Kidney (tissue), 14 donors: ENCODE results near the gene WNT5B. TPM values are rescaled to one million over a fixed set of nuclear protein-coding genes. Genes with fewer than 3 reads are reported as not detected.

Experiments used
- DNase-seq, 5 donors: peaks; one replicate each; pipeline ENCODE4 v3.0.0-alpha.2; 2013 to 2020
- FAIRE-seq: peaks from 2 replicates; lab custom pipeline; 2012; peaks lifted over from hg19 to GRCh38; lab: Jason Lieb, UNC
- H3K27ac ChIP-seq, 2 donors: one replicate each; pipeline ENCODE4 v1.7.0; 2013; ENCODE audit warnings: low read depth in 2 of 2, low read length in 2 of 2, inconsistent platforms in 1 of 2
- H3K27me3 ChIP-seq: one replicate; pipeline ENCODE4 v1.7.1; 2013; ENCODE audit warnings: low read length, inconsistent platforms; ENCODE audit not compliant: control insufficient read depth, insufficient read depth
- H3K36me3 ChIP-seq, 3 donors: one replicate each; pipeline versions ENCODE4 v1.7.0 to v1.7.1; 2013; ENCODE audit warnings: low read length in 3 of 3, control low read depth in 1 of 3, inconsistent platforms in 1 of 3; ENCODE audit not compliant: insufficient read depth in 3 of 3, control insufficient read depth in 2 of 3
- H3K4me1 ChIP-seq, 3 donors: one replicate each; pipeline versions ENCODE4 v1.7.0 to v1.7.1; 2013; ENCODE audit warnings: low read length in 3 of 3, inconsistent platforms in 1 of 3, low read depth in 1 of 3; ENCODE audit not compliant: control insufficient read depth in 2 of 3, insufficient read depth in 2 of 3
- H3K4me3 ChIP-seq, 3 donors: one replicate each; pipeline versions ENCODE4 v1.7.0 to v1.8.1; 2013; ENCODE audit warnings: low read length in 3 of 3, control low read depth in 1 of 3, inconsistent platforms in 1 of 3
- H3K9ac ChIP-seq, 3 donors: one replicate each; pipeline versions ENCODE4 v1.7.0 to v1.7.1; 2013; ENCODE audit warnings: low read length in 3 of 3, control low read depth in 1 of 3, inconsistent platforms in 1 of 3
- H3K9me3 ChIP-seq, 3 donors: one replicate each; pipeline versions ENCODE4 v1.7.0 to v1.7.1; 2013; ENCODE audit warnings: low read length in 3 of 3, control low read depth in 1 of 3, inconsistent platforms in 1 of 3; ENCODE audit not compliant: control insufficient read depth in 2 of 3, insufficient read depth in 1 of 3
- intact Hi-C: fragments of 100-400 bp; cut with DNase I; formaldehyde crosslinking; loops from one replicate; pipeline ENCODE4 v1.11.1; 2022
- polyA plus RNA-seq: library from polyadenylated mRNA; stranded (reverse); fragments of 350-450 nt; fragmentation: Illumina TruSeq; extraction: RNeasy Lipid Tissue Mini Kit (QIAGEN cat#74804); gene quantifications from one replicate; pipeline ENCODE4 v1.2.3, GENCODE V29; 2014; ENCODE audit warnings: low read depth, low replicate concordance; ENCODE audit not compliant: insufficient read depth
- total RNA-seq: library from RNA; stranded (reverse); fragmentation: NEBNext Ultra II Directional; extraction: Animal tissue kit (Norgen Biotek cat#: 25700); gene quantifications from one replicate; pipeline ENCODE4 v1.2.1, GENCODE V29; 2021
- TF ChIP-seq, protein P1 (sequence below): IDR thresholded peaks from 3 replicates; pipeline ENCODE4 v1.5.1; 2012; ENCODE audit warnings: mild to moderate bottlenecking, moderate library complexity, borderline replicate concordance; ENCODE audit not compliant: insufficient read depth; ENCODE audit errors: extremely low read depth
- donor health status: control.
- donor health status: control.
- donor health status: control.
- donor health status: control.
- donor health status: control.
- donor health status: DM: yes; HTN: yes; CAD: no.
- donor health status: Normal renal cell carcinoma (clear cell type).

Gene WNT5B
- total and polyA plus RNA-seq, 2 donors from 2014 or later, result 3.4 to 4.8 TPM

DNA sequence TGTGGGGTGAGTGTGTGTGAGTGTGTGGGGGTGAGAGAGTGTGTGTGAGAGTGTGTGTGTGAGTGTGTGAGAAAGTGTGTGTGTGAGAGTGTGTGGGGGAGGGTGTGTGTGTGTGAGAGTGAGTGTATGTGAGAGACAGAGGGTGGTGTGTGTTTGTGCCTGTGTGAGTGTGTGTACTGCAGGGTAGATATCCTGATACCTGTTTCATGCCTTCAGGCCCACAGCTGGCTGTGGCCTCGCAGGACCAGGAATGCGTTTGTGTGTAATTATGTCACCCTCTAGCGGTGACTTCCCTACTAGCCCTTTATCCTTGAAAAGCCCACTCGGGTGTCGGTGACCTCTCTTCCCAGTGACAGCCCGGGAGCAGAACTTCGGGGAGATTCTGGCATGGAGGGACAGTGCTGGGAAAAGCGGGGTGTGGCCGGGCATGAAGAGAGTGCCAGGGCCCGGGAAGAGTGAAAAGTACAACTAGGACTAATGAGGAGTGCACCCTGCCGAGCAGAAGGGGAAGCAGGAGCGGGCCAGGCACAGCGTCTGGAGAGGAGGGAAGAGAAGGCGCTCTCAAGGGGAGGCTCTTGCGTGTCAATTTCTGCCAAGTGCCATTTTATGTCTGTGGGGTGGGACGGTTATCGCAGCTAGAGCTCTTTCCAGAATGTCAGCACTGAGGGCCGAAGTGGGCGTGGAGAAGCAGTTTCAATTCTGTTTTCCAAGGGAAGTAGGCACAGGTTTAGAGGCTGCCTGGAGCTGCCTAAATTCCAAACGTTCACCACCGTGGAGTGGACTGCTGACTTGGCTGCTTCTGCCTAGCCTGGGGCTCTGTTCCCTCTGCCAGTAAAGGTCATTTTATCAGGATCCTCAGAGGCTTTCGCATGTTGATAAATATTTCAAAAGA lies 23.7 kb upstream of the WNT5B start:
- peak; percentile 79 to 95 (median 87) for DNase-seq
- H3K4me1 ChIP-seq, result peaks cover 3 to 10% (median 6%) of the 10 kb centered on the region in 3 donors
- no peaks in the 10 kb centered on the region for H3K9me3 ChIP-seq
- peak overlapping the region; percentile 77 to 94 for H3K27ac ChIP-seq
- no peaks in the 10 kb centered on the region for H3K27me3 ChIP-seq
- peak overlapping the region; percentile 40 to 69 (median 69) for H3K4me3 ChIP-seq
- FAIRE-seq, result no peak
- peak overlapping the region in 2 of 3 donors; percentile 0 to 70 for H3K9ac ChIP-seq
- H3K36me3 ChIP-seq, result no peaks in the 10 kb centered on the region
- intact Hi-C loops, result no loop called here
- TF ChIP-seq, protein P1, sequence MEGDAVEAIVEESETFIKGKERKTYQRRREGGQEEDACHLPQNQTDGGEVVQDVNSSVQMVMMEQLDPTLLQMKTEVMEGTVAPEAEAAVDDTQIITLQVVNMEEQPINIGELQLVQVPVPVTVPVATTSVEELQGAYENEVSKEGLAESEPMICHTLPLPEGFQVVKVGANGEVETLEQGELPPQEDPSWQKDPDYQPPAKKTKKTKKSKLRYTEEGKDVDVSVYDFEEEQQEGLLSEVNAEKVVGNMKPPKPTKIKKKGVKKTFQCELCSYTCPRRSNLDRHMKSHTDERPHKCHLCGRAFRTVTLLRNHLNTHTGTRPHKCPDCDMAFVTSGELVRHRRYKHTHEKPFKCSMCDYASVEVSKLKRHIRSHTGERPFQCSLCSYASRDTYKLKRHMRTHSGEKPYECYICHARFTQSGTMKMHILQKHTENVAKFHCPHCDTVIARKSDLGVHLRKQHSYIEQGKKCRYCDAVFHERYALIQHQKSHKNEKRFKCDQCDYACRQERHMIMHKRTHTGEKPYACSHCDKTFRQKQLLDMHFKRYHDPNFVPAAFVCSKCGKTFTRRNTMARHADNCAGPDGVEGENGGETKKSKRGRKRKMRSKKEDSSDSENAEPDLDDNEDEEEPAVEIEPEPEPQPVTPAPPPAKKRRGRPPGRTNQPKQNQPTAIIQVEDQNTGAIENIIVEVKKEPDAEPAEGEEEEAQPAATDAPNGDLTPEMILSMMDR, result peak; percentile 85

DNA sequence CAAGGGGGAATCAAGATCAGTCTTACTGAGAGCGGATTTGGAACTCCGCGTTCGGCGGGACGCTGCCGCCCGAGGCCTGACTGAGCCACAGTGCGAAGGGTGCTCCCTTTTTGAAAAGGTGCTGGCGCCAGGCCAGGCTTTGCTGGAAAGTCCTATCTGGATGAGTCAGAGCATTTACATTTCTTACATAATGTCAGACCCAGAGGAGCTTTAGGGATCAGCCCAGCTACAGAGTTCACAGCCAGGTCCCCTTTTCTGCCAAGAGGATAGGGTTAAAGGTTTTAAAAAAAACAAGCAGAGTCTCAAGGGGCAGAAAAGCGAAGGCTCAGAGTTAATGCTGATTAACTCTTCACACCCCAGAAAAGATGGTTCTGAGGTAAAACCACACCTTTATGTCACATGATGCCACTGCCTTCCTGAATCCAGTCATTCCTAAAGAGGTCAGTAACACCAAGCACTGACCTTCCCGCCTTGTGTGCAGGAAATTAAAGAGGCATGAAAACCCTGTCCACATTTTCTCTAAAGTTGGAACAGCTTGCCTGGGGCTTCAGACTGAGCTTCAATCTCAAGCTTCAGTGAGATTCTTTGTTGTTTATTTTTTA lies 22.9 kb upstream of the WNT5B start:
- TF ChIP-seq, protein P1, result no peak
- Histone ChIP-seq H3K27me3 (no peaks in the 10 kb centered on the region), H3K27ac (peak overlapping the region; percentile 77 to 94), H3K36me3 (no peaks in the 10 kb centered on the region), H3K9me3 (no peaks in the 10 kb centered on the region), H3K9ac (peak overlapping the region in 2 of 3 donors; percentile 0 to 70), H3K4me3 (peak overlapping the region in 2 of 3 donors; percentile 69), H3K4me1 (peaks cover 3 to 10% (median 6%) of the 10 kb centered on the region in 3 donors)
- intact Hi-C loops, result no loop called here
- DNase-seq (peak in 3 of 5 donors; percentile 61 to 97 (median 62)), FAIRE-seq (peak; percentile 38)

DNA sequence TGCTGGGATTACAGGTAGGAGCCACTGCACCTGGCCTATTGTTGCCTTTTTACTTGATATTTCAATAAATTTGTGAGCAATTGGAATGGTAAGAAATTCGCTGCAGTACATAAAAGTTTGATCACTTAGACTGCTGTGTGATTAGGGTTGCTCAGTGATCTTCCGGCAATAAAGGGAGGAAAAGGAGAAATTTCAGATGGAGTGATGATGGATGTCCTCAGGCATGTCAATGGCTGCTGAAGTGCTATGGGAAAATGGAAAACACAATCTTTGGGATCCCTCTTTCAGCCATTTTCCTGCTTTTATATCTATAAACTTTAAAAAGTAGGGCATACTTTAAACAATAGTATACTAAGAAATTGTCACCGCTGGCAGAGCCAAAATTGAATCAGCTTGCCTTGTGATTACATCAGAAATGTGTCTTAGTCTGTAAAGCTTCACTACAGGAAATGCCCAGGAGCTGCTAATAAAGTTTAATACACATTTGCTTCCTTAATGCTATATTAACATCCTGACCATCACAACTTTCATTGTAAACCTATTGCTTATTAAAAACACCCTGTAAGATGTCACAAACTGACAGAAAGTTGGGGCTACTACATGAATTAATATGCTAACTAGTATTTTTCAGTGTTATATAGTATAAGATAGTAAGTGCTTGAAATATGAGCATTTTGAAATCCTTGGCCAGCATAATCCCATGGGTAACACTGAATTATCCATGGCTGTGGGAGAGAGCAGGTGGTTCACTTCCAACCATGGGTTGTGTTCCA lies 20.9 kb upstream of the WNT5B start:
- Histone ChIP-seq H3K36me3 (no peaks in the 10 kb centered on the region), H3K9me3 (no peaks in the 10 kb centered on the region), H3K27ac (no peak overlapping the region), H3K9ac (no peak overlapping the region), H3K4me1 (peaks cover 3 to 10% (median 6%) of the 10 kb centered on the region in 3 donors), H3K4me3 (no peak overlapping the region), H3K27me3 (no peaks in the 10 kb centered on the region)
- intact Hi-C loops, result no loop called here
- no peak for DNase-seq
- no peak for FAIRE-seq
- TF ChIP-seq, protein P1, result no peak
